ENCODE data around the gene MYO18B.

DNA sequence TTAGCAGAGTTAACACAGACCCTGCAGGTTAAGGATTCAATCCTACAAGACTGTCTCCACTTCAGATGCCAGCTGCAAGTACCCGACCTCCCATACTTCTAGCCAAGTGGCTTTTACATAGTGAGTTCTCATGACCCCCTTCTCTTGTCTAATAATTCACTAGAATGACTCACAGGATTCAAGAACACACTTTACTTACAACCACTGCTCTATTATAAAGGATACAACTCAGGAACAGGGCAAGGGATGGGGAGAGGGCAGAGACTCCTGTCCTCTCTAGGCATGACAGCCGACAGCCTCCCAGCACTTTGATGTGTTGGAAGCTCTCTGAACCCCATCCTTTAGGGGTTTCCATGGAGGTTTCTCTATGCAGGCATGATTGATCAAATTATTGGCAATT is 60.0 kb downstream of the MYO18B start:
- TF ChIP-seq EZH2 (IDR thresholded peaks at IDR 0.05; ENCODE audit: low read length) (no peak), CTCF (optimal IDR thresholded peaks at IDR 0.05 in 1 of 3, IDR thresholded peaks at IDR 0.05 in 1 of 3, conservative IDR thresholded peaks at IDR 0.05 in 1 of 3; ENCODE audit: extremely low read depth in 1 of 3, insufficient read depth in 2 of 3, low read length in 3 of 3) (no peak)

All from keratinocyte (primary cell).